GM18909 (cell line): Measurements from ENCODE around the gene ZER1.

ENCODE experiments used
- ATAC-seq: cut with Tn5 transposase; IDR thresholded peaks from one replicate; pipeline ENCODE4 v1.9.1; 2021; ENCODE audit warnings: mild to moderate bottlenecking; ENCODE audit not compliant: unreplicated experiment, poor library complexity

The ZER1 gene

DNA sequence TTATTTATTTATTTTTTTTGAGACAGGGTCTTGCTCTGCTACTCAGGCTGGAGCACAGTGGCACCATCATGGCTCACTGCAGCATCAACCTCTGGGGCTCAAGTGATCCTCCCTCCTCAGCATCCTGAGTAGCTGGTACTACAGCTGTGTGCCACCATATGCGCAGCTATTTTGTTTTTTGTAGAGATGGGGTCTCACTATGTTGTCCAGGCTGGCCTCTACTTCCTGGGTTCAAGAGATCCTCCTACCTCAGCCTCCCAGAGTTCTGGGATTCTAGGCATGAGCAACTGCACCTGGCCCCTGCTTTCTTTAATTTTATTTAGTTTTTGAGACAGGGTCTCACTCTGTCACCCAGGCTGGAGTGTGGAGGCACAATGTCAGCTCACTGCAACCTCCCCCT, 28.3 kb downstream of the ZER1 start:
- no peak for ATAC-seq

DNA sequence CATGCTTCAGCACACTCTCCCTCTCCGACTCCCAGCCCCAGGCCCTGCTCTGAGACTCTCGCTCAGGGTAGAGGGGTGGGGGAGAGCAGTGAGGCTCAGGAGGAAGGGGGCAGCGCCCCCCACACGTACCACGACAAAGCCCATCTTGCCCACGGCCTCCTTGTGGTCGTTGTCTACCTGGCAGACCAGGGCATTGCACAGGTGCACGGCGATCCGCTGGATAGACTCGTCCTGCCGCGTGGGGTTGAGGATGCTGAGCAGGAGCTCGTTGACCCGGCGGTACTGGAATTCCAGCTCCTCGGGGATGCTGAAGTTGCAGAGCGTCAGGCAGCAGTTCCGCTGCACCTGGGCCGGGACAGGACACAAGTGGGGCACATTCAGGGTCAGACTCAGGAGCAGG, 29.3 kb downstream of the ZER1 start:
- no peak for ATAC-seq

DNA sequence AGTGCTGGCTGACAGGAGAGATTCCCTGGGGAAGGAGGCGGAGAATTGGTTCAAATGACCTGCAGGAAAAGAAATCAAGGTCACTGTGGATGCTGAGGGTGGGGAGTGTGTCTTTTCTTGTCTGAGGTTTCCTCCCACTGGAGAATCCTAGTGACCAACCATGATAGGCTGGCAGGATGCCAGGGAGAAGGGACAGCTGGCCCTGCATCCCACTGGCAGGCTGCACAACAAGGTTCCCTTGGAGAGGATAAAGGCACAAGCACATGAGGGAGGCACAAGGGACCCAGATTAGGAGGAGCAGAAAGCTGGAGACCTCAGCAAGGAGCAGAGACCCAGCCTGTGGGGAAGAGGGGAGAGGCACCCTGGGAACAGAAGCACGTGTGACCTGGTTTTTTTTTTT, 36.4 kb downstream of the ZER1 start:
- no peak for ATAC-seq

DNA sequence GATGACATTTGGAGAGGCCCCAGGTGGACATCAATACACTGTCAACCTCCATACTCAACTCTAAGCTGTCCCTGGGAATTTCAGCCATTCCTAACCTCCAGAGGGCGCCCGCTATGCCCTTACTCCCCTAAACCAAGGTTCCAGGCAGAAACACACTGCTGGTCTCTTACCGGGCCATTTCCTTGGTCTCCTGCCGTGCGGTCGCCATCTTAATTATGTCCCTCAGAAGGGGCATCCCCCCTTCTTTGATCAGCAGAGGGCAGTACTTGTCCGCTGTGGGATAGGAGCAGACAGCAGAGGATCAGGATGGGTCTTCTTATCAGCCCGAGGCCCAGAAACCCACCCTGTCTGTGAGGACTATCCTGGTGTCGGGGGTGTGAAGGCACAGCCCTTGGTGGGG, 38.5 kb downstream of the ZER1 start:
- no peak for ATAC-seq

DNA sequence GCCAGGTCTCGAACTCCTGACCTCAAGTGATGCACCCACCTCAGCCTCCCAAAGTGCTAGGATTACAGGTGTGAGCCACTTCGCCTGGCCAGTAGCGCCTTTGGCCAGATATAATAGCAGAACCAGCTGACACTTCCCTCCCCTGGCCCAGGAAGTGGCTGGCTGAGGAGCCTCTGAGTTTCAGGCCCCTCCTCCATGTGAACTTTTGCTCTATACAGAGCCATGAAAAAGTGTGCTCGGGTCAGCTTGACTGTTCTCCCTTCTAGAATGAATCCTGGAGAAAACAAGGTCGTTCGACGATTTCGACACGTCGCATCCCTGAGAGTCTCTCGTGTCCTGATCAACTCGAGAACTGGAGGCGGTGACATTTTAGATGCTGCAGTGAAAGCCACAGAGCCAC, 39.2 kb downstream of the ZER1 start:
- ATAC-seq, result no peak

DNA sequence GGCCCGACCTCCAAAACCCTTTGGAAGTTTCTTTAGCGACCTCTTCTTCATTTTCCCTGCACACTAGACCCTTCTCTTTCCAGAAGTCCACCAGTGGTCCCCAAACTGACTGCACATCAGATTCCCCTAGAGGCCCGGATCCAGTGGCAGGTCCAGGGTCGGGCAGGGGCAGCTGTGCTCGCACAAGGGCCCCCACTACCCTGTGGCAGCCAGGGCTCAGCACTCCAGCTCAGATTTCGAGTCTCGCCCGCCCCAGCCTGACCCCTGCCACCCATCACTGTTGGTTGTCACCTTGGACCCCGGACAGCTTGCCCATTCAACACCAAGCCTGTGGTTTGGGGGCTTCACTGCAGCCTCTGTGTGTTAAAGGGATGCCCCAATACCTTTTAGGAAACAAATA, 40.0 kb downstream of the ZER1 start:
- ATAC-seq, result no peak

DNA sequence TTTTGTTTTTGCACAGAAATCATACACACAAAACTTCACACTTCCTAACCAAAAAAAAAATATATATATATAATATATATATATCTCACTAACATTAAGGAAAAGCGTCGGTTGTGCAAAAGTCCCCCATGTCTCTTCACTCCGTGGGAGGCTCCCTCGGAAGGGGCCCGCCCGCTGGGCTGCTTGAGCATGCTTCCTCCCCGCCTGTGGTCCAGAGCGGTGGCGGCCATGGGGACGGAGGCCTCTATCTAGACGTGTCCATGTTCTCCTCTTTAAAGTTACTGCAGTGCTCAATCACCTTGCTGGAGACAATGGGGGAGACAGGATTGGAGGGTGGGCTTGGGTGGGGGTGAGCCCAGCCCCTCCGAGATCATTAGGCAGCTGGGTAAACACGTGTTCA, 40.6 kb downstream of the ZER1 start:
- ATAC-seq, result no peak

DNA sequence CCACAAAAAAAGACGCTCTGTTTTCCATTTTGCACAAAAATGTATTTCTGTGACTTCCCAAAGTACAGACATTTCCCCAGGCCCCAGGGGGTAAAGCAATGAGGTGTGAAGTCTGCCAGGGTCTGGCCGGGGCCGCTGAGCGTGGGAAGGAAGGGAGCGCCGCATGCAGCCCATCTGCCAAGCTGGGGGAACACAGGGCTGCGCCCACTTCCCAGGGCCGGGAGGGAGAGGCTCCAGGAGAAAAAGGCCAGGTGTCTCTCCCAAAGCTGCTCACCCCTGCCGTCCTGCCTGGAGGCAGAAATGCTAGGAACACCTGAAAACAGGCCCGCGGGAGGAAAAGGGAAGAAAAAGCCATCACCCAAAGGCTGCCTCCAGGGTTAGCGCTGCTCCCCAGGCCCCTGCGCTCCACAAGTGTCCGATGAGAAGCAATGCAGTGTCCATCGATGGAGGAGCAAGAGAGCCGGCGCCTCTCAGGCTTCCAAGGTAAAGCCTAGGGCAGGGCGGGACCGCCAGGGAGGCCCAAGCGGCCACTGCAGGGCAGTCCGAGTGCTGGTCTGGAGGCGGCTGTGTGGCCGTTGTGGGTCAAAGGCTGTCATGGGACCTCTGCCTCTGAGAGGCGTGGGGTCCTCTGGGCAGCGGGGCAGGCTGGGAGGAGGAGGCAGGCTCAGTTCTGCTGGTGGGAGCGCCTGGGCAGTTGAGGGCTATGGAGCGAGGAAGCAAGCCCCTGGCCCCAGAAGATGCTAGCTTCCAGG, 41.8 kb downstream of the ZER1 start:
- no peak for ATAC-seq

DNA sequence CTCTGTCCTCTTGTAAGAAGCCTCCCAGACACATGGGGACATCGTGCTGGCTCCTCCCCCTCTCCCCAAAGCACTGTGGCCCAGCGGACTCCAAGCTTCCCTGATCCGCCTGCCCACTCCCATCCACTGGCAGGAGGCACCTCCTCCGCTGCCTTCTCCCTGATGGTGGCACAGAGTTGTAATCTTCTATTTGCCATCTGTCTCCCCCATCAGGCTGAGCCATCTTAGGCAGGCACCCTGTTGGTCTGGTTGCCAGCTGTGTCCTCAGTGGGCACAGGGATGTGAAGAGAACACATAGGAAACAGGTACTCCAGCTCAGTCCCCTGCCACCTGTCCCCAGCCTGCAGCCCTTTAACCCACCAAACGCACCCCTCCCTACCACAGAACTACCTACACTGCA, 42.4 kb downstream of the ZER1 start:
- ATAC-seq, result no peak

DNA sequence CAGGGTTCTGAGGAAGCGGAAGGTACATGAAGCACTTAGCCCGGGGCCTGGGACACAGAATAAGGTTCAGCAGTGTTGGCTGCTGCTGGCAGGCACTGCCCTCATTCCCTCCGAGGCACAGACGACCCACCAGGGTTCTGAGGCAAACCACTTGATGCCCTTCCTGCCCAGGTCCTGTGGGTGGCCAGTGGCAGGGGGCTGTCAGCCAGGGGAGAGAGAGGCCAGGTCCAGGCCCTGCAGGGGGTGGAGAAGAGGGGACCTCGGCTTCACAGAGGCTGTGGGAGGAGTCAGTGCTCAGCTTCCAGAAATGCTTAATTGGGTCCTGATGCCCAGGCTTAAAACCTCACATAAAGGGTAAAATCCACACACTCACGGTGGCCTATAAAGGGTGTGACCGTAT, 43.4 kb downstream of the ZER1 start:
- no peak for ATAC-seq

DNA sequence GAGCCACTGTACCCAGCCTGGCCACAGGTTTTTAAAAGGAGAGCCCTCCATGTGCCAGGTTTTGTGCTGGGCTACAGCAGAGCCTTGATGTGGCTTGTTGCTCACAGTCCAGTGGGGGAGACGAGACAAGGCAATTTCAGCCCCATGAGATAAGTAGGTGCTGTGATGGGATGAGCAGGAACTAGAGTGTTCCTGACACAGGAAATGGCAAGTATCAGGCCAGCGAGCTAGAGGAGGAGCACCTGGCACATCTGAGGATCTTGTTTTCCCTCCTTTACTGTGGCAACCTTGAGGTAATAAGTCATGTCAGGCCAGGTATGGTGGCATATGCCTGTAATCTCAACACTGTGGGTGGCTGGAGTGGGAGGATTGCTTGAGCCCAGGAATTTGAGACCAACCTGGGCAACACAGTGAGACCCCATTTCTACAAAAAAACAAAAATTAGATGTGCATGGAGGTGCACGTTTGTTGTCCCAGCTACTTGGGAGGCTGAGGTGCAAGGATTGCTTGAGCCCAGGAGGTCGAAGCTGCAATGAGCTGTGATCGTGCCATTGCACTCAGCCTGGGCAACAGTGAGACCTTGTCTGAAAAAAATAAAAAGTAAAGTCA, 44.0 kb downstream of the ZER1 start:
- ATAC-seq, result no peak

DNA sequence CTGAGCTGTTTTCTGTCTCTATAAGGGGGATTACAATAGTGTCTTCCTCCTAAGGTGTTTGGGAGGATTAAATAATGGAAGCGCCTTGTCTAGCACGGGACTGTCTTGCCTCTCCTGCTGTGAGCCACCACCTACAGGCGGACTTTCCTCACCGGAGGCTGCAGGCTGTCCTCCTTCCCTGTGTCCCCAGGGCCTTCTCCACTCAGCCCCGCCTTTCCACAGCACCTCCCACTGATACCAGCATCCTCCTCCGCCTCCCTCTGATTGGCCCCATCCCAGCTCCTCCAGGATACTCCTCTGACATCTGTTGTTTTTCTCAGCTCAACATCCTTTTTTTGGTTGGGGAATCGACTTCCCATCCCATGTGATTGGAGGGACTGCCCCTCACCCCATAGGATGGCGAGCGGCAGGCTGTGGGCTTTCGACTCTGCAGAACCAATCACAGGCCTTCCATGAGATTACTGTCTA, 46.9 kb downstream of the ZER1 start:
- ATAC-seq, result no peak

DNA sequence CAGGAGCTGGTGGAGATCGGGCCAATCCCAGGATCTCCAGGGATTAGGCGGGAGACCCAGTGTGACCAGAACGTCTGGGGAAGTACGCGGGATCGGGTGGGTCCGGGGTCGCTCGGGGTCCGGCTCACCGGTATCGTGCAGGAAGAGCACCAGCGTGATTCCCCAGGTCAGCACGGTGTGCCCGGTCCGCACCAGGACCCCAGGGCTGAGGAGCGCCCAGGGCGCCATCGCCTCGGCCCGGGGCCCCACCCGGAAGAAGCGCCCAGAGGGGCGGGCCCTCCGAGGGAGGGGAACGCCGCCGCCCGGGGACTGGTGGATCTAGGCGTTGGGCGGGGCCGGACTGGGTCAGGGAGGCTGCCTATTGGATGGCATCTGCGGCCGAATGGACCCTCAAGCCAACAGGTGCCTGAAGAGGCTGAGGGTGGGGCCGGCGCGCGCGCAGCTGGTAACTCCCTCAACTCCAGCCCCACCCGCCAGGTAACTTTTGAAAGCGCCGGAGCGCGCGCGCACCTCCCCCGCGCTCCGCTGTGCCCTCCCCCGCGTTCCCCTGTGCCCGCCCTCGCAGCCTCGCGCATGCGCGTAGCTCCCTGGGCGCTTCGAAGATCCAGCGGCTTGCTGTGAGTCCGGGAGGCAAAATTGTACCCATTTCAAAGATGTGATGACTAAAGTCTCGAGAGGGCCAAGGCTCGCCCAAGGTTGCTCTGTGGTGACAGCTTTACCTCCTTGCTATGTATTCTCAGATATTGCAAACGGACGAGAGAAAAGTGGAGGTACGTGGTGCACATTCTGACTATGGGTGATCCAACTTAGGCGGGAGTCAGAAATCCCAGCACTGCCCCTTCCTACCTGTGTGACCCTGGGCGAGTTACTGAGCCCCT, 47.6 kb downstream of the ZER1 start, which contains the start of gene ZDHHC12:
TSS of gene ZDHHC12 (minus strand) at position 262 of the 878 bp plus-strand sequence. CDS start at position 228, 34 bp downstream.
- ATAC-seq, result peak; percentile 95

DNA sequence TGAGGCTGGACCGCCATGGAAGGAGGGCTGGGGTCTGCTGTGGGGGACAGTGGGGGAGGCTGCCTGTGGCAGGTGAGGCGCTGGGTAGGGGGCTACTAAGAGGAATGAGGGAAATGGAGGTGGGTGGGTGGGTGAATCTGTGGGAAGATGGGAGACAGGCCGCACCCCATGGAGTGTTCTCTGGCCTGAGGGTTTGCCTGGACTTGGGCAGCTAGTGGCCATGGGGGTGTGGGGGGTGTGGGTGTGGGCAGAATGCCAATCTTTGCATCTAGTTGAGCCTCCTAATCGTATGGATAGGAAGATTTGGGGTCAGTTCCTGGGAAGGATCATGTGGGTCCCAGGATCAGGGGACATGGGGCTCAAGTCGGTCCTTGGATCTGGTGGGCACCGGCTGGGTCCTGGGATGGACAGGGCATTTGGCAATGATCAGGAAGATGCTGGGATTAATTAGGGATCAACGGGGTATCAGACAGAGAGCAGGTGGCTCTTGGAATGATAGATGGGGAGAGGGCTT, 48.3 kb downstream of the ZER1 start:
- no peak for ATAC-seq

DNA sequence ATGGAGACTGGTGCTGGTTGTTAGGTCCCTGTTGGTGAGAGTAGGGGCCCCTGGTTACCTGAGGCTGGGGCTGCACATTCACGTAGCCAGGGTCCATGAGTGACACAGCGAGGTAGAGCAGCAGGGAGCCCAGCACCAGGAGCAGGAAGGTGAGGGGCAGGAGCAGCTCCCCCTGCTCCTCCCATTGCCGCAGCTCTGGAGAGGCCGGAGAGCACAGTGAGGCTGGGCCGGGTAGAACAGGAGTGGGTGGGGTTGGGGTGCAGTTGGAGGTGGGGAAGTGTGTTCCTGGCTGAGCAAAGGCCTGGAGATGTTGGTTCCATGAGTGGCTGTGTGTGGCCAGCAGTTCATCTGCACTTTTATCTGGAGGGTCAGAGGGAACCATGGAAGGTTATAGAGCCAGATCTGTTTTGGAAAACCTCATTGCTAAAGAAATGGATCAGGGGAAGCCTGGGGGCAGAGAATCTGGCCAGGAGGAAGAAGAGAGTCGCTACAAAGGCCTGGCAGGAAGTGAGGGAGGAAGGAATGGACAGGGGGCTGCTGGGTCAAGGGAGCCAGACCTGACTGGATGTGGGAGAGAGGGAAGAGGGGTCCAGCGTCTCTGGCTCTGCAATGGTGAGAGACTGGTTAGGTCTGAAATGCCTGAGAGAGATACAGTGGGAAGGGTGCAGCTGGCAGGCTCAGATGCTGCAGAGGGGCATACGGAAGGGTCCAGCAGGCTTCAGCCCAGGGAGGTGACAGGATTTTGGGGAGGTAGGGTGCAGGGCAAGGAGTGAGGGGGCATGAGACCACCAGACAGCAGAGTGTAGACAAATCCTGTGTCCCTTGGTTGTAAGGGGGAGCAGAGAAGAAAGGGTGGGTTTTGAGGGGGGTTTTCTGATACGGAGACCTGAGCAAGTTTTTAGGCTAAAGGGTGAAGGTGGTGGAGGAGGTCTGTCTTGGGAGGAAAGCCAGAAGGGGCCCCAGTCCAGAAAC, 49.1 kb downstream of the ZER1 start:
- ATAC-seq, result no peak

DNA sequence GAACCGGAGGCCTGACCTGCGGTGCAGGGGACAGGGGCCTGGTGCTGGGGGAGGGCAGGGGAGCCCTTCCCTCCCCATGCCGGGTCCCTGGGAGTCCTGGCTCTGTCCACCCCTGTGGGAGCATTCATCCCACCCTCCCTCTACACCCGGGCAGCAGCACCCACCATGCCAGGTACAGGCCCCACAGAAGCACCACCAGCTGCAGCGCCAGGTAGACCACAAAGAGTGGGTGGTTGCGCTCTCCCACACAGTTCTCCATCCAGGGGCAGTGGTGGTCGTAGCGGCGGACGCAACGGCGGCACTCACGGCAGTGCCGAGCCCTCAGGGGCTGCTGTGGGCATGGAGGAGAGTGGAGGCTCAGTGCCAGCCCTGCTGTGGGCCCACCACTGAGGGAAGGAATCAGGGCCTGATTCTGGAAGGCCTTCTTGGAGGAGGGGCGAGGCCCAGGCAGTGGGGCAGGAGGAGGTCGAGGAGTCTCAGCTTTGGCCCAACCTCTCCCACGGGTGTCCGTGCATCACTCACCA, 50.2 kb downstream of the ZER1 start:
- no peak for ATAC-seq

DNA sequence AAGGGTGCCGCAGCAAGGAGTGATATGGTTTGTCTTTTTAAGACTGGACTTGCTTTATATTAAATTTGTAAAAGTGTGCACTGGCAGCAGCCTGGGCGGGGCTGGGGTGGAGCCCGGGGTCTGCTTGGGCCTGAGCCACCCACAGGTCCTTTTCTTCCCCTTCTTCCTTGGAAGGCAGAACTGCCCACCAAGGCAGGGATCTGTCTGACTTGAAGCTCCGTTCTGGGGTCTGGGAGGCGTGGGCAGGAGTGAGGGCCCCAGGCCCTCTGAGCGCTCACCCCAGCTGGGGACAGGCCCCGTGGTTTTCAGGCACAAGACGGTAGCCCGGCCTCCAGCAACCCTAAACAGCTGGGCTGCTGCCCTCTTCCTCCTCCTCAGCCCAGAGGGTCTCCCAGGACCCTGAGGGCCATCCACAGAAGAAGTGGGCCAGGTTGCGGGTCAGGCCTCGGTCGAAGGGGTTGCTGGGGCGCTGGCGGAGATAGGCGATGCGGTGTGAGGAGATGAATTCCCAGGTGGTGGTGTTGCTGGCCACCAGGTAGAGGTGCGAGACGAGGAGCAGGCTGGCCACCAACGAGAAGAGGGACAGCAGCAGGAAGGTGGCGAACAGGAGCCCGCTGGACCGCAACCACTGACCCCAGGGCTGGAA, 50.8 kb downstream of the ZER1 start:
- ATAC-seq, result no peak

DNA sequence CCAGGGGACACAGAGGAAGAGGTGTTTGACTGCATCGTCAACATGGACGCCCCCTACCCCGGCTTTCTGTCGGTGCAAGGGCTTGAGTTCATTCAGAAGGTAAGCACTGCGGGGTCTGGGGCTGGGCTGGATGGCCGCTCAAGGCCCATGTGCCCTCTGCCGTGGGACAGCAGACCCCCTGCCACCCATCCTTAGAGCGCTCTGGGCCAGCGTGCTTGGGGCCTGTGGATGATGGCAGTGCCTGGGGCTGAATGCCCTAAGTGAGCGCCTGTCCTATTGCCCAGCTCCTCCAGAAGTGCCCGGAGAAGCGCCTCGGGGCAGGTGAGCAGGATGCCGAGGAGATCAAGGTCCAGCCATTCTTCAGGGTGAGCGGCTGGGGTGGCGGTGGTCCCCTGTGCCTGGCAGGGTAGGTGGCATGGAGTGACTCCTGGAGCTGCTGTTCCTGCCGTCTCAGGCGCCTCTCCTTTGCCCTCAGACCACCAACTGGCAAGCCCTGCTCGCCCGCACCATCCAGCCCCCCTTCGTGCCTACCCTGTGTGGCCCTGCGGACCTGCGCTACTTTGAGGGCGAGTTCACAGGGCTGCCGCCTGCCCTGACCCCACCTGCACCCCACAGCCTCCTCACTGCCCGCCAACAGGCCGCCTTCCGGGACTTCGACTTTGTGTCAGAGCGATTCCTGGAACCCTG, 51.7 kb downstream of the ZER1 start:
- no peak for ATAC-seq
